Glutamatergic neuron (in vitro differentiated cells): ENCODE measurements around the gene NCOR2. TPM values are rescaled to one million over a fixed set of nuclear protein-coding genes. Genes with fewer than 3 reads are reported as not detected.
"Not testable (repeated sequence)": the region's sequence is repeated elsewhere in the genome, so short reads cannot be mapped to it uniquely, and the experiment has no call there.

Source experiments
- DNase-seq: peaks from one replicate; pipeline ENCODE4 v3.0.0; 2022
- H3K27ac Mint-ChIP-seq: one replicate; pipeline ENCODE4 v1.8.0; 2020; ENCODE audit warnings: mild to moderate bottlenecking, mixed read lengths, inconsistent platforms; ENCODE audit not compliant: unreplicated experiment
- H3K27me3 Mint-ChIP-seq: one replicate; pipeline ENCODE4 v1.8.0; 2020; ENCODE audit warnings: mild to moderate bottlenecking, moderate library complexity, mixed read lengths, inconsistent platforms; ENCODE audit not compliant: unreplicated experiment
- H3K36me3 Mint-ChIP-seq: one replicate; pipeline ENCODE4 v1.8.0; 2020; ENCODE audit warnings: mild to moderate bottlenecking, mixed read lengths, inconsistent platforms; ENCODE audit not compliant: unreplicated experiment
- H3K4me1 Mint-ChIP-seq: one replicate; pipeline ENCODE4 v1.8.0; 2020; ENCODE audit warnings: mild to moderate bottlenecking, low read depth, mixed read lengths, inconsistent platforms; ENCODE audit not compliant: unreplicated experiment
- H3K4me3 Mint-ChIP-seq: one replicate; pipeline ENCODE4 v1.8.0; 2020; ENCODE audit warnings: mild to moderate bottlenecking, mixed read lengths, inconsistent platforms; ENCODE audit not compliant: unreplicated experiment
- H3K9me3 Mint-ChIP-seq: one replicate; pipeline ENCODE4 v1.8.0; 2020; ENCODE audit warnings: mild to moderate bottlenecking, moderate library complexity, mixed read lengths, inconsistent platforms; ENCODE audit not compliant: unreplicated experiment
- CTCF ChIP-seq: fragments of 200-600 bp; sonication (generic); IDR thresholded peaks from one replicate; pipeline ENCODE4 v1.5.0; 2021; ENCODE audit not compliant: partially characterized antibody, unreplicated experiment
- total RNA-seq: library from RNA; stranded (reverse); fragmentation: NEBNext Ultra II Directional; extraction: Animal tissue kit (Norgen Biotek cat#: 25700); gene quantifications from one replicate; pipeline ENCODE4 v1.2.1, GENCODE V29; 2021; ENCODE audit not compliant: unreplicated experiment

NCOR2 gene
- total RNA-seq, 1 donor from 2014 or later: 360 TPM

GRCh38 chr12:124588018-124588634 is 20.7 kb upstream of the NCOR2 start:
- no peak for TF ChIP-seq CTCF

GRCh38 chr12:124586756-124587155 is 19.3 kb upstream of the NCOR2 start:
- Mint-ChIP-seq H3K9me3 (peaks cover 15% of the 10 kb centered on the region), H3K27ac (no peak overlapping the region), H3K27me3 (peaks cover 2% of the 10 kb centered on the region), H3K36me3 (peaks cover 22% of the 10 kb centered on the region), H3K4me3 (no peak overlapping the region), H3K4me1 (peaks cover 7% of the 10 kb centered on the region)
- no peak for DNase-seq
- no peak for TF ChIP-seq CTCF

More at GRCh38 chr12:124588018-124588634, 20.7 kb upstream of the NCOR2 start:
- peaks cover 7% of the 10 kb centered on the region for H3K4me1 Mint-ChIP-seq
- no peak for DNase-seq
- no peak overlapping the region for H3K4me3 Mint-ChIP-seq
- H3K27me3 Mint-ChIP-seq: peaks cover 2% of the 10 kb centered on the region
- peaks cover 15% of the 10 kb centered on the region for H3K9me3 Mint-ChIP-seq
- H3K36me3 Mint-ChIP-seq: peaks cover 27% of the 10 kb centered on the region
- no peak overlapping the region for H3K27ac Mint-ChIP-seq

- not testable (repeated sequence) for DNase-seq, H3K27ac Mint-ChIP-seq, H3K4me1 Mint-ChIP-seq, H3K27me3 Mint-ChIP-seq, H3K4me3 Mint-ChIP-seq, H3K9me3 Mint-ChIP-seq
- H3K36me3 Mint-ChIP-seq: peaks cover 14% of the 10 kb centered on the region
These were observed 17.1 kb upstream of the NCOR2 start for GRCh38 chr12:124584494-124584893.

- Mint-ChIP-seq H3K27ac (no peak overlapping the region), H3K27me3 (peaks cover 2% of the 10 kb centered on the region), H3K36me3 (peaks cover 19% of the 10 kb centered on the region), H3K4me1 (peaks cover 5% of the 10 kb centered on the region), H3K9me3 (peaks cover 3% of the 10 kb centered on the region), H3K4me3 (no peak overlapping the region)
- no peak for DNase-seq
- no peak for TF ChIP-seq CTCF
These were observed 16.4 kb upstream of the NCOR2 start for GRCh38 chr12:124583854-124584253.

GRCh38 chr12:124582108-124582424 is 14.7 kb upstream of the NCOR2 start:
- H3K9me3 Mint-ChIP-seq: peaks cover 8% of the 10 kb centered on the region
- peaks cover 5% of the 10 kb centered on the region for H3K27me3 Mint-ChIP-seq
- no peak for TF ChIP-seq CTCF
- no peak overlapping the region for H3K27ac Mint-ChIP-seq
- DNase-seq: no peak
- H3K4me3 Mint-ChIP-seq: no peak overlapping the region
- H3K4me1 Mint-ChIP-seq: no peaks in the 10 kb centered on the region
- peaks cover 15% of the 10 kb centered on the region for H3K36me3 Mint-ChIP-seq
